CD4-positive, CD25-positive, alpha-beta regulatory T cell (primary cell): ENCODE measurements around the gene PLA2G4F. TPM values are rescaled to one million over a fixed set of nuclear protein-coding genes. Genes with fewer than 3 reads are reported as not detected.
A peak's percentile ranks its signal among the peaks of the same experiment; 100 is the strongest.

Experiments
- ATAC-seq, 2 donors: fragments of 150-1000 bp; cut with Tn5 transposase; one replicate each; pipeline ENCODE4 v1.10.0; 2021; ENCODE audit warnings: low read depth in 2 of 2, moderate number of reproducible peaks in 2 of 2, moderate library complexity in 1 of 2
- DNase-seq, 3 donors: peaks; one replicate each; pipeline versions ENCODE4 v3.0.0 to v3.0.0-alpha.2; 2012 to 2022; ENCODE audit warnings: mixed read lengths in 1 of 3
- H3K27ac ChIP-seq: one replicate; pipeline ENCODE4 v1.7.0; 2013; ENCODE audit warnings: mild to moderate bottlenecking, low read length; ENCODE audit not compliant: insufficient read depth, poor library complexity, severe bottlenecking
- H3K27me3 ChIP-seq: one replicate; pipeline ENCODE4 v1.7.0; 2013; ENCODE audit warnings: low read length; ENCODE audit not compliant: control insufficient read depth, insufficient read depth
- H3K36me3 ChIP-seq: one replicate; pipeline ENCODE4 v1.7.0; 2013; ENCODE audit warnings: mild to moderate bottlenecking, low read length, moderate library complexity; ENCODE audit not compliant: control insufficient read depth, insufficient read depth
- H3K4me1 ChIP-seq: 2 replicates; pipeline ENCODE4 v1.7.0; 2013; ENCODE audit warnings: mild to moderate bottlenecking, low read length; ENCODE audit not compliant: insufficient read depth, control insufficient read depth, poor library complexity, severe bottlenecking
- H3K4me3 ChIP-seq: one replicate; pipeline ENCODE4 v1.7.0; 2013; ENCODE audit warnings: low read depth, mild to moderate bottlenecking, low read length, moderate library complexity
- H3K9me3 ChIP-seq, 2 experiments: 1 replicate in 1 of 2; 2 replicates in 1 of 2; pipeline ENCODE4 v1.7.0; 2013; ENCODE audit warnings: low read length in 2 of 2, mild to moderate bottlenecking in 1 of 2, moderate library complexity in 1 of 2; ENCODE audit not compliant: control insufficient read depth in 2 of 2
- H3K27ac Mint-ChIP-seq, 3 donors: one replicate each; pipeline ENCODE4 v1.8.0; 2020 to 2022; ENCODE audit warnings: mild to moderate bottlenecking in 3 of 3, mixed read lengths in 3 of 3, moderate library complexity in 2 of 3
- H3K27me3 Mint-ChIP-seq: one replicate; pipeline ENCODE4 v1.8.0; 2022; ENCODE audit warnings: mild to moderate bottlenecking, mixed read lengths
- H3K36me3 Mint-ChIP-seq: one replicate; pipeline ENCODE4 v1.8.0; 2020; ENCODE audit warnings: mixed read lengths
- H3K4me1 Mint-ChIP-seq, 4 donors: one replicate each; pipeline ENCODE4 v1.8.0; 2020 to 2022; ENCODE audit warnings: mixed read lengths in 4 of 4, mild to moderate bottlenecking in 1 of 4
- H3K4me3 Mint-ChIP-seq, 4 donors: one replicate each; pipeline ENCODE4 v1.8.0; 2020 to 2022; ENCODE audit warnings: mild to moderate bottlenecking in 4 of 4, mixed read lengths in 4 of 4, moderate library complexity in 3 of 4
- H3K9me3 Mint-ChIP-seq, 7 donors: one replicate each; pipeline ENCODE4 v1.8.0; 2020 to 2022; ENCODE audit warnings: mixed read lengths in 7 of 7, mild to moderate bottlenecking in 3 of 7, moderate library complexity in 2 of 7
- polyA plus RNA-seq, 4 donors: library from polyadenylated mRNA; unstranded; fragments of 300-500 nt; fragmentation: Illumina TruSeq; gene quantifications; one replicate each; pipeline ENCODE4 v1.2.3, GENCODE V29; 2021
- total RNA-seq: library from RNA; stranded (reverse); gene quantifications from one replicate; pipeline ENCODE4 v1.2.3, GENCODE V29; 2022

PLA2G4F gene
- total and polyA plus RNA-seq, 5 donors from 2014 or later, result not detected

GRCh38 chr15:42138968-42139386 is 17.5 kb downstream of the PLA2G4F start:
- ATAC-seq, result no peak
- H3K4me1 ChIP-seq, result no peaks in the 10 kb centered on the region
- H3K9me3 ChIP-seq, result no peaks in the 10 kb centered on the region
- H3K27me3 ChIP-seq, result no peaks in the 10 kb centered on the region
- Mint-ChIP-seq H3K4me1 (peaks cover 0 to 5% (median 1%) of the 10 kb centered on the region in 4 donors), H3K4me3 (no peak overlapping the region), H3K36me3 (no peaks in the 10 kb centered on the region), H3K9me3 (peaks cover 0 to 2% (median 0%) of the 10 kb centered on the region in 7 donors), H3K27me3 (peaks cover 16% of the 10 kb centered on the region), H3K27ac (no peak overlapping the region)
- no peak for DNase-seq
- H3K27ac ChIP-seq, result no peak overlapping the region
- no peaks in the 10 kb centered on the region for H3K36me3 ChIP-seq
- no peak overlapping the region for H3K4me3 ChIP-seq

- Mint-ChIP-seq H3K4me3 (no peak overlapping the region), H3K27ac (no peak overlapping the region), H3K27me3 (peaks cover 19% of the 10 kb centered on the region), H3K9me3 (peaks cover 0 to 2% (median 0%) of the 10 kb centered on the region in 7 donors), H3K4me1 (peaks cover 0 to 5% (median 1%) of the 10 kb centered on the region in 4 donors), H3K36me3 (peaks cover under 1% of the 10 kb centered on the region)
- Histone ChIP-seq H3K36me3 (no peaks in the 10 kb centered on the region), H3K4me1 (no peaks in the 10 kb centered on the region), H3K27me3 (no peaks in the 10 kb centered on the region), H3K27ac (no peak overlapping the region), H3K9me3 (no peaks in the 10 kb centered on the region), H3K4me3 (no peak overlapping the region)
- ATAC-seq (no peak), DNase-seq (no peak)
Observed at GRCh38 chr15:42138411-42138810, 18.0 kb downstream of the PLA2G4F start.

DNA sequence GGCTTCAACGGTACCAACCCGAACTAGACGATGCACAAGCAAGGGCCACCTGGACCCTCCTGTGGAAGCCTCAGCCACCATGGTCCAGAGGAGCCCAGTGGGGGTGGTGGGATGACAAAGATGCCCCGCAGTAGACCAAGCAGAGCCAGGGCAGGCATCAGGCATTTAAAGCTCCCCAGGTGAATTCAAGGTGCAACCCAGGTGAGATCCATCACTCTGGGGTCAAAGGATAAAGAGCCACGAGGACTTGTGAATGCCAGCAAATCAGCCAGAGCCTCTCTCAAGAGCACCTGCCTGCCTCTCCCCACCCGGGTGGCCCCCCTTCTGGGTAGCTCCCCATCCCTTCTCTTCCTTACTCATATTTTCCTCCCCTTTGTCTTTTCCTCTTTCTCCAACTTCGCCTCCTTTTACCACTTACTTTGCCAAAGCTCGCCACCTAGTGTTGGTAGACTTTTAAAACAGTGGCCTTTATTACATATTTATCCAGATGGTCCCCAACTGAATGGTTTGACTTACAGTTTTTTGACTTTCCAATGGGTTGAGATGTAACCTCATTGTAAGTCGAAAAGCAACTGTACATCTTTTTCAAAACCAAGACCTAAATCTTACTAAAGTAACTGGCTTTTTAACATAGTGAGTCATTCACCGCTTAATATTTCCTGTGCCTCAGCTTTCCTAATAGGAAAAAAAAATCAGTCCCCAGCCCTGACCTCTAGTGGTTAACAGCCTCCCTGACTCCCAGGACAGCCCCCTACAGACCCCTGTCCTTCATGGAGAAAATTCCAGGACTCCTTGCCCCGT is 18.8 kb downstream of the PLA2G4F start:
- Mint-ChIP-seq H3K27me3 (peaks cover 22% of the 10 kb centered on the region), H3K36me3 (peaks cover 2% of the 10 kb centered on the region), H3K27ac (no peak overlapping the region), H3K9me3 (peaks cover 0 to 2% (median 0%) of the 10 kb centered on the region in 7 donors), H3K4me1 (peaks cover 0 to 5% (median 1%) of the 10 kb centered on the region in 4 donors), H3K4me3 (no peak overlapping the region)
- Histone ChIP-seq H3K4me1 (no peaks in the 10 kb centered on the region), H3K4me3 (no peak overlapping the region), H3K27me3 (no peaks in the 10 kb centered on the region), H3K9me3 (no peaks in the 10 kb centered on the region), H3K27ac (no peak overlapping the region), H3K36me3 (no peaks in the 10 kb centered on the region)
- DNase-seq, result peak in 2 of 3 donors; percentile 14 to 51
- ATAC-seq, result no peak

DNA sequence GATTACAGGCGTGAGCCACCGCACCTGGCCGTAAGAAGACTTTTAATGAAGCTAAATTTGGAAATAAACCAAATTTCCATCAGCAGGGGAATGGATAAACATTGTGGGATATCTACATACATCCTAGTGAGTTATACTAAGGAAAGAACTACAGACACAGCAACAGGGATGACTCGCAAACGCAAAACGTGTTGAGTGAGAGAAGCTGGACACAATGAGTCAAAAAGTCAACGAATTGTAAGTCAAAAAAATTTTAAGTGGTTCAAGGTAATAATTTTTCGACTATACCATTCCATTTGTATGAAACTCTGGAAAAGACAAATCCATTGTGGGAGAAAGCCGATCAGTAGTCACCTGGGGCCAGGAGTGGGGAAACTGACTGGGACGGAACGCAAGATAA is 19.9 kb downstream of the PLA2G4F start:
- H3K9me3 ChIP-seq, result no peaks in the 10 kb centered on the region
- no peak overlapping the region for H3K4me3 Mint-ChIP-seq
- no peaks in the 10 kb centered on the region for H3K4me1 ChIP-seq
- no peak overlapping the region for H3K27ac Mint-ChIP-seq
- peaks cover 0 to 5% (median 1%) of the 10 kb centered on the region in 4 donors for H3K4me1 Mint-ChIP-seq
- DNase-seq (no peak), ATAC-seq (no peak)
- peaks cover 0 to 2% (median 0%) of the 10 kb centered on the region in 7 donors for H3K9me3 Mint-ChIP-seq
- no peak overlapping the region for H3K4me3 ChIP-seq
- H3K36me3 Mint-ChIP-seq, result peaks cover 2% of the 10 kb centered on the region
- H3K27me3 ChIP-seq, result peaks cover under 1% of the 10 kb centered on the region
- peaks cover 22% of the 10 kb centered on the region for H3K27me3 Mint-ChIP-seq
- H3K36me3 ChIP-seq, result no peaks in the 10 kb centered on the region
- H3K27ac ChIP-seq, result no peak overlapping the region

GRCh38 chr15:42135351-42135750 is 21.1 kb downstream of the PLA2G4F start:
- H3K27ac Mint-ChIP-seq, result no peak overlapping the region
- peaks cover 0 to 5% (median 1%) of the 10 kb centered on the region in 4 donors for H3K4me1 Mint-ChIP-seq
- H3K4me1 ChIP-seq, result no peaks in the 10 kb centered on the region
- H3K36me3 ChIP-seq, result no peaks in the 10 kb centered on the region
- no peak overlapping the region for H3K4me3 Mint-ChIP-seq
- H3K4me3 ChIP-seq, result no peak overlapping the region
- DNase-seq (no peak), ATAC-seq (no peak)
- H3K27me3 ChIP-seq, result peaks cover 8% of the 10 kb centered on the region
- H3K27ac ChIP-seq, result no peak overlapping the region
- peaks cover 0 to 2% (median 0%) of the 10 kb centered on the region in 7 donors for H3K9me3 Mint-ChIP-seq
- H3K36me3 Mint-ChIP-seq, result peaks cover 2% of the 10 kb centered on the region
- peaks cover 28% of the 10 kb centered on the region for H3K27me3 Mint-ChIP-seq
- H3K9me3 ChIP-seq, result no peaks in the 10 kb centered on the region

DNA sequence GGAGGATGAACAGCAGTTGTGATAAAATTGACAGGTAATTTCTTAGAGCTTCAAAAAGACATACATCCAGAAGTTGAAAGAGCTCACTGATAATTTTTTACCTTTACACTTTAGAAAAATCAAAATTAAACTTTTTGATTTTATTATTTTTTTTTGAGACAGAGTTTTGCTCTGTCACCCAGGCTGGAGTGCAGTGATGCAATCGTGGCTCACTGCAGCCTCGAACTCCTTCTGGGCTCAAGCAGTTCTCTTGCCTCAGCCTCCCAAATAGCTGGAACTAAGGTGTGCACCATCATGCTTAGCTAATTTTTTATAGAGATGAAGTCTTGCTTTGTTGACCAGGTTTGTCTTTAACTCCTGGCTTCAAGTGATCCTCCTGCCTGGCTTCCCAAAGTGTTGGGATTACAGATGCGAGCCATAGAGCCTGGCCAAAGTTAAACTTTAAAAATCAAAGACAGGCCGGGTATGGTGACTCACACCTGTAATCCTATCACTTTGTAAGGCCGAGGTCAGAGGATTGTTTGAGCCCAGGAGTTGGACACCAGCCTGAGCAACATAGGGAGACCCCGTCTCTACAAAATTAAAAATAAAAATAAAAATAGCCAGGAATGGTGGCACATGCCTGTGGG is 21.7 kb downstream of the PLA2G4F start:
- Histone ChIP-seq H3K4me1 (no peaks in the 10 kb centered on the region), H3K36me3 (no peaks in the 10 kb centered on the region)

GRCh38 chr15:42133886-42134502 is 22.4 kb downstream of the PLA2G4F start:
- no peaks in the 10 kb centered on the region for H3K9me3 ChIP-seq
- H3K4me1 Mint-ChIP-seq, result peaks cover 0 to 5% (median 1%) of the 10 kb centered on the region in 4 donors
- peaks cover 11% of the 10 kb centered on the region for H3K27me3 ChIP-seq
- no peak overlapping the region for H3K4me3 ChIP-seq
- H3K36me3 Mint-ChIP-seq, result peaks cover 2% of the 10 kb centered on the region
- peaks cover 37% of the 10 kb centered on the region for H3K27me3 Mint-ChIP-seq
- no peaks in the 10 kb centered on the region for H3K4me1 ChIP-seq
- no peak overlapping the region for H3K4me3 Mint-ChIP-seq
- no peak overlapping the region for H3K27ac Mint-ChIP-seq
- DNase-seq (peak in 2 of 3 donors; percentile 22 to 58), ATAC-seq (peak in 1 of 2 donors; percentile 48)
- peaks cover 0 to 2% (median 0%) of the 10 kb centered on the region in 7 donors for H3K9me3 Mint-ChIP-seq
- no peaks in the 10 kb centered on the region for H3K36me3 ChIP-seq
- no peak overlapping the region for H3K27ac ChIP-seq

More for the DNA sequence above, 21.7 kb downstream of the PLA2G4F start:
- no peak overlapping the region for H3K27ac ChIP-seq
- DNase-seq (no peak), ATAC-seq (no peak)
- peaks cover 11% of the 10 kb centered on the region for H3K27me3 ChIP-seq
- H3K36me3 Mint-ChIP-seq, result peaks cover 2% of the 10 kb centered on the region
- peaks cover 0 to 2% (median 0%) of the 10 kb centered on the region in 7 donors for H3K9me3 Mint-ChIP-seq
- H3K27me3 Mint-ChIP-seq, result peaks cover 33% of the 10 kb centered on the region
- no peak overlapping the region for H3K4me3 Mint-ChIP-seq
- no peak overlapping the region for H3K27ac Mint-ChIP-seq
- H3K4me1 Mint-ChIP-seq, result peaks cover 0 to 5% (median 1%) of the 10 kb centered on the region in 4 donors
- H3K9me3 ChIP-seq, result no peaks in the 10 kb centered on the region
- no peak overlapping the region for H3K4me3 ChIP-seq
